ENCODE data around the gene CD79B. TPM values are rescaled to one million over a fixed set of nuclear protein-coding genes. Genes with fewer than 3 reads are reported as not detected.

The CD79B gene
- total and polyA plus RNA-seq, 2 of the 13 experiments (the other 11 are each of a cell fraction or from before 2014, with no cell fraction given): not detected

DNA sequence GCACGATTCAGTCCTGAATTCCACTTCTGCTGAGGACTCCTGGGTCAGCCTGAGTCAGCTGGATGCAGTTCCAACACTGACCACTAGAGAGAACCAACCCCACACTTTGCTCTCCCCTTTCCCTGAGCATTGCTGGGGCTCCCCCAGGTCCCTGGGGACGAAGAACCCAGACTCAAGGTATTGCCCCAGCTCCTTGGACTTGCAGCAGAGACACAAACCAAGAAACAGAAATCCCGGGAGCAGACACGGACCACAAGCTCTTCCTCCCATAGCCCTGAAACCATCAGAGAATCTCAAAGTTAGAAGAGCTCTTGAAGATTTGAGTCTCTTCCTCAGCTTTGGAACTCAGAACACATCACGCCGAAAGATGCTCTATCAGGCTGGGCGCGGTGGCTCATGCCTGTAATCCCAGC, 12.8 kb downstream of the CD79B start:
- BruUV-seq (replicated peaks): no TSS peak
- peaks cover 16% of the 10 kb centered on the region for H3K4me1 ChIP-seq (ENCODE audit: insufficient read depth, low read length)
- H3K9me3 ChIP-seq (ENCODE audit: low read length): no peaks in the 10 kb centered on the region
- no peak overlapping the region for H3K27ac ChIP-seq (ENCODE audit: extremely low read length, insufficient read depth, low read length)
- ATAC-seq: peak; percentile 92
- no peak overlapping the region for H3K4me2 ChIP-seq (ENCODE audit: low read depth, low read length)
- no peaks in the 10 kb centered on the region for H3K36me3 ChIP-seq (replicated peaks in 1 of 2; ENCODE audit: control insufficient read depth in 1 of 2, insufficient read depth in 2 of 2, low read length in 2 of 2)
- H3K4me3 ChIP-seq (replicated peaks in 1 of 3; ENCODE audit: insufficient read depth in 1 of 3, low read depth in 2 of 3, low read length in 3 of 3): no peak overlapping the region
- H2AFZ ChIP-seq (ENCODE audit: low read length): no peak overlapping the region
- CTCF ChIA-PET (ENCODE audit: low intra/inter-chr PET ratio, low total read pairs): interaction anchor here (0.7 to 2.6 kb wide), 6 partner anchors 27 to 214 kb away, joined by 3 to 27 read pairs (median 12); no protein-coding TSS in a partner anchor
- DNase-seq (ENCODE audit: low spot score): peak; percentile 44
- peak; percentile 23 for FAIRE-seq
- no peaks in the 10 kb centered on the region for H4K20me1 ChIP-seq (ENCODE audit: insufficient read depth, low read length)
- in situ Hi-C loops (cut with HindIII; ENCODE audit: extremely low pct_ligation_motif_present, low pct_unique_long_range_greater_than_20kb) (no loop called here), intact Hi-C loops (cut with micrococcal nuclease; ENCODE audit: unreplicated experiment) (loop anchor here (2.0 to 10.0 kb wide), 4 partner anchors 31 to 215 kb away; partner anchors contain the start of gene ERN1)
- no peaks in the 10 kb centered on the region for H3K79me2 ChIP-seq (ENCODE audit: insufficient read depth, low read length)
- 33% methylated on average over 8 of the region's 8 CpGs for WGBS (ENCODE audit: low lambda C conversion rate)
- POLR2A ChIA-PET: interaction anchor here (1.1 to 2.2 kb wide), 3 partner anchors 27 to 226 kb away, joined by 3 to 10 read pairs (median 4); no protein-coding TSS in a partner anchor
- H3K27me3 ChIP-seq (ENCODE audit: control insufficient read depth in 1 of 2, insufficient read depth in 2 of 2, low read length in 2 of 2): peaks cover under 1 to 24% of the 10 kb centered on the region in 2 experiments; a peak in 3 of 5 replicates
- no peak overlapping the region for H3K9ac ChIP-seq (ENCODE audit: insufficient read depth, low read depth, low read length)
- TF ChIP-seq ZNF878 (CRISPR knock-in tag; IDR thresholded peaks at IDR 0.05) (no peak), TSC22D2 (CRISPR knock-in tag; IDR thresholded peaks at IDR 0.05; ENCODE audit: borderline replicate concordance) (peak; percentile 68; the same call in 1 of the 2 replicates), DDIT3 (CRISPR knock-in tag; IDR thresholded peaks at IDR 0.05) (no peak), ZNF598 (CRISPR knock-in tag; IDR thresholded peaks at IDR 0.05; ENCODE audit: borderline replicate concordance) (no peak), ZNF383 (CRISPR knock-in tag; IDR thresholded peaks at IDR 0.05; ENCODE audit: borderline replicate concordance) (no peak), YEATS2 (CRISPR knock-in tag; IDR thresholded peaks at IDR 0.05; ENCODE audit: borderline replicate concordance) (no peak), RAD21 (CRISPR knock-in tag; IDR thresholded peaks at IDR 0.05) (peak; percentile 90), ZNF263 (CRISPR knock-in tag; IDR thresholded peaks at IDR 0.05) (no peak), TEAD3 (CRISPR knock-in tag; optimal IDR thresholded peaks at IDR 0.05; ENCODE audit: borderline replicate concordance) (peak; percentile 14), MIER2 (CRISPR knock-in tag; IDR thresholded peaks at IDR 0.05) (no peak), AHR (CRISPR knock-in tag; IDR thresholded peaks at IDR 0.05) (no peak), GLI4 (CRISPR knock-in tag; IDR thresholded peaks at IDR 0.05; ENCODE audit: borderline replicate concordance) (no peak), IRF9 (CRISPR knock-in tag; IDR thresholded peaks at IDR 0.05; ENCODE audit: borderline replicate concordance) (0 out of 2 replicates have a peak, but pooled peaks have one; percentile 57), ZNF704 (CRISPR knock-in tag; IDR thresholded peaks at IDR 0.05; ENCODE audit: borderline replicate concordance) (no peak), STAG1 (CRISPR knock-in tag; IDR thresholded peaks at IDR 0.05) (peak; percentile 92)
- TF ChIP-seq, protein P1, sequence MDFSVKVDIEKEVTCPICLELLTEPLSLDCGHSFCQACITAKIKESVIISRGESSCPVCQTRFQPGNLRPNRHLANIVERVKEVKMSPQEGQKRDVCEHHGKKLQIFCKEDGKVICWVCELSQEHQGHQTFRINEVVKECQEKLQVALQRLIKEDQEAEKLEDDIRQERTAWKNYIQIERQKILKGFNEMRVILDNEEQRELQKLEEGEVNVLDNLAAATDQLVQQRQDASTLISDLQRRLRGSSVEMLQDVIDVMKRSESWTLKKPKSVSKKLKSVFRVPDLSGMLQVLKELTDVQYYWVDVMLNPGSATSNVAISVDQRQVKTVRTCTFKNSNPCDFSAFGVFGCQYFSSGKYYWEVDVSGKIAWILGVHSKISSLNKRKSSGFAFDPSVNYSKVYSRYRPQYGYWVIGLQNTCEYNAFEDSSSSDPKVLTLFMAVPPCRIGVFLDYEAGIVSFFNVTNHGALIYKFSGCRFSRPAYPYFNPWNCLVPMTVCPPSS (IDR thresholded peaks at IDR 0.05): no peak
- TF ChIP-seq, protein P2, sequence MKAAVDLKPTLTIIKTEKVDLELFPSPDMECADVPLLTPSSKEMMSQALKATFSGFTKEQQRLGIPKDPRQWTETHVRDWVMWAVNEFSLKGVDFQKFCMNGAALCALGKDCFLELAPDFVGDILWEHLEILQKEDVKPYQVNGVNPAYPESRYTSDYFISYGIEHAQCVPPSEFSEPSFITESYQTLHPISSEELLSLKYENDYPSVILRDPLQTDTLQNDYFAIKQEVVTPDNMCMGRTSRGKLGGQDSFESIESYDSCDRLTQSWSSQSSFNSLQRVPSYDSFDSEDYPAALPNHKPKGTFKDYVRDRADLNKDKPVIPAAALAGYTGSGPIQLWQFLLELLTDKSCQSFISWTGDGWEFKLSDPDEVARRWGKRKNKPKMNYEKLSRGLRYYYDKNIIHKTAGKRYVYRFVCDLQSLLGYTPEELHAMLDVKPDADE (CRISPR knock-in tag; IDR thresholded peaks at IDR 0.05): no peak
